ENCODE results near the gene PEX14. TPM values are rescaled to one million over a fixed set of nuclear protein-coding genes. Genes with fewer than 3 reads are reported as not detected.

The PEX14 gene
- total RNA-seq, 2 donors from 2014 or later: 19.7 to 21.5 TPM

- ATAC-seq: no peak
- intact Hi-C loops (cut with DNase I, micrococcal nuclease): no loop called here
- DNase-seq: no peak
Measured at GRCh38 chr1:10597492-10598388, 123.0 kb downstream of the PEX14 start.

- intact Hi-C loops (cut with DNase I, micrococcal nuclease): no loop called here
- DNase-seq (peak in 1 of 2 donors; percentile 21), ATAC-seq (peak; percentile 38)
Measured at GRCh38 chr1:10598389-10598702, 123.6 kb downstream of the PEX14 start.

DNA sequence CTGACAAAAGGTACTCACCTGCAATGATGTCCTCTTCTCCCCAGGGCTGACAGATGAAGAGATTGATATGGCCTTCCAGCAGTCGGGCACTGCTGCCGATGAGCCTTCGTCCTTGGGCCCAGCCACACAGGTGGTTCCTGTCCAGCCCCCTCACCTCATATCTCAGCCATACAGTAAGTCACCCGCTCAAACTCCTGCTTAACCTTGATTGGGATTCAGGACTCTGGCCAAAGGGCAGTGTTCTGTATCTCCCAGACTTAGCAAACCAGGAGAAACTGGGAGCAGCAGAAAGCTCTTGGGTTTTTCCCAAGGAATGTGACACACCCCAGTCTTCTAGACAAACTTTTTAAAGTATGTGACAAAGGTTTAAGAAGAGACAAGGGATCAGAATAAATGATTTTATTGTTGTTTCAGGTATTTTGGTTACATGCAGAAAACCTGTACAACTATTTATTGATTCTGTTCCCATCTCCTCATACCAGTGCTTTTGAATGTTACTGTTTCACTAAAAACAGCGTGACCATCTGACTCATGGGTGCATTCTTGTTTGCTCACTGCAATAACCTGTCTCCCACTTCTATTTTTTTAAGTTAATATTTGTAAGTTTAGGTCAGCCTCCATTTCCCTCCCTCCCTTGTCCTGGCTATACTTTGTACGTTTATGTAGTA, 124.6 kb downstream of the PEX14 start:
- DNase-seq: no peak
- intact Hi-C loops (cut with DNase I, micrococcal nuclease): no loop called here
- ATAC-seq: peak; percentile 59

DNA sequence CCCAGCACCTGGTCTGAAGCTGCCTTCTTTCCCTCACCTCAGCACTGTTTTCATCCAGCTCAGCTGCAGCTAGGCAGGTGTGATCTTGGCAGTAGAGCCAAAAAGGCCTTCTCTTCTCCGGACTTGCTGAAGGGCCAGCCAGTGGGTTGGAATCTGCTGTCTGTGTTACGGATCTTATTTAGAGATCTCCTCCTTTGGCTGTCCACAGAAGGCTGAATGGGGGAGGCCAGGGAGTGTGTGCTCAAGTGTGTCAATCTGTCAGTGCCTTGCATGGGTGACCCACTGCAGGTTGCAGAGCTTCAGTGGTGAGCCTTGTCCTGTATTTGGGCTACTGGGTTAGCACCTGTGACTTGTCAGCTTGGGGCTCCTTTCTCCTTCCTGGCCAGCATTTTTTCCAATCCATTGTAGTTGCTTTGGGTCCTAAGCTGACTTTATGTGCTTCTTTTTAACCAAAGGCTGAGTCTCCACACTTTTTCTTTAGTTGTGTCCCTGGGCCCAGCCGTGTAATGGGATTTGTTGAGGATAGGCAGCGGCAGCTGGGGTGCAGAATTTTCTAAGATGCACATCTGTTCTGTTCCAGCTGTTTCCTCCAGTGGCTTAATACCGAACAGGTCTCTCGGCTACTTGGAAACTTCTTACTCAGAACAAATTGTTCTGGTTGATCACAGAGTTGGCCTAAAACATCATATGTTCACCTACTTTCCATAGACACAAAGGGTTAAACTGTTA, 126.8 kb downstream of the PEX14 start:
- intact Hi-C loops (cut with DNase I, micrococcal nuclease): no loop called here
- ATAC-seq (no peak), DNase-seq (no peak)

GRCh38 chr1:10602936-10603335, 128.2 kb downstream of the PEX14 start:
- intact Hi-C loops (cut with DNase I, micrococcal nuclease): no loop called here
- DNase-seq (no peak), ATAC-seq (no peak)

DNA sequence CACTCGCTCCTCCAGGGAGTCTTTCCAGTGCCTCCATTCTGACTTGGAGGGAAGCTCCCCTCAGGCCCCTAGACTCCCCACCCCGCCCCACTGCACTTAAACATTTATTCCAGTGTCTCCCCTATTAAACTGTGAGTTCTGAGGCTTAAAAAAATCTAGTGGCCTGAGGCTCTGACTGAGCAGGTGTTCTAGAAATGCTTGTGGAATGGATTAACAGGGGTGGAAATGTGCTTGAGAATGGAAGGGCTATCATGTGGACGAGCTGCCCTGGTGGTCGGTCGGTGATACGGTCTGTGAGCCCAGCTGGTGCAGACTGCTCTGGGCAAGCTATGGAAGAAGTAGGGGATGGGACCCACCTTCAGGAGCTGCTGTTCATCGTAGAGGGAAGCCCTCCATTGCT, 130.2 kb downstream of the PEX14 start:
- DNase-seq (no peak), ATAC-seq (no peak)
- intact Hi-C loops (cut with DNase I, micrococcal nuclease): no loop called here

DNA sequence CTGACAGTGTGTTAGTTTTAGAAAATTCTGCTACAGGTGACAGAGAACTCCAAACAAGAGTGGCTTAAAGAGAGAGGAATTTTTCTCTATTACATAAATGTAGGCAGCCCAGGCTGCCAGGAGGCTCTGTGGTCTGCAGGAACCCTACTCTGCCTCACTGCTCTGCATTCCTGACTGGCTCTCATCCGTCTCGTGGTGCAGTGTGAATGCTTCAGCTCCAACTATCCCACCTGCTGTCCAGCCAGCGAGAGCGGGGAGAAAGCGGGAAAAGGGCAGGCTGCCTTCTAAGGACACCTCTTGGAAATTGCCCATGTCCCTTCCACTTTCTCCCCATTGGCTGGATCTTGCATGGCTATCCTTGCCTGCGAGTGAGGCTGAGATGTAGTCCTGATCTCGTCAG, 131.3 kb downstream of the PEX14 start:
- intact Hi-C loops (cut with DNase I, micrococcal nuclease): no loop called here
- DNase-seq: no peak
- ATAC-seq: no peak

- no peak for DNase-seq
- no peak for ATAC-seq
- intact Hi-C loops (cut with DNase I, micrococcal nuclease): no loop called here
Measured at GRCh38 chr1:10607228-10607627, 132.5 kb downstream of the PEX14 start.

DNA sequence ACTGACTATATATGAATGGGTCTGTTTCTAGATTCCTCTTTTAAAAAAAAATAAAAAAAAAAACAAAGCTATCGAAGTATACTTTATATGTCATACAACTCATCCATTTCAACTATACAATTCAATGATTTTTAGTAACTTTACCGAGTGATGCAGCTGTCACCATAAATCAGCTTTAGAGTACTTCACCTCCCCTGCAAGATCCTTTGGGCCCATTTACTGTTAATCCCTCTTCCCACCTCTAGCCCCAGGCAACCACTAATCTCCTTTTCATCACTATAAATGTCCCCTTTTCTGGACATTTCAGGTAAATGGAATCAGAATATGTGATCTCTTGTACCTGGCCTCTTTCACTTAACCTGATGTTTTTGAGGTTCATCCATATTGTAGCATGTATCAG, 133.9 kb downstream of the PEX14 start:
- DNase-seq: no peak
- no peak for ATAC-seq
- intact Hi-C loops (cut with DNase I, micrococcal nuclease): no loop called here

DNA sequence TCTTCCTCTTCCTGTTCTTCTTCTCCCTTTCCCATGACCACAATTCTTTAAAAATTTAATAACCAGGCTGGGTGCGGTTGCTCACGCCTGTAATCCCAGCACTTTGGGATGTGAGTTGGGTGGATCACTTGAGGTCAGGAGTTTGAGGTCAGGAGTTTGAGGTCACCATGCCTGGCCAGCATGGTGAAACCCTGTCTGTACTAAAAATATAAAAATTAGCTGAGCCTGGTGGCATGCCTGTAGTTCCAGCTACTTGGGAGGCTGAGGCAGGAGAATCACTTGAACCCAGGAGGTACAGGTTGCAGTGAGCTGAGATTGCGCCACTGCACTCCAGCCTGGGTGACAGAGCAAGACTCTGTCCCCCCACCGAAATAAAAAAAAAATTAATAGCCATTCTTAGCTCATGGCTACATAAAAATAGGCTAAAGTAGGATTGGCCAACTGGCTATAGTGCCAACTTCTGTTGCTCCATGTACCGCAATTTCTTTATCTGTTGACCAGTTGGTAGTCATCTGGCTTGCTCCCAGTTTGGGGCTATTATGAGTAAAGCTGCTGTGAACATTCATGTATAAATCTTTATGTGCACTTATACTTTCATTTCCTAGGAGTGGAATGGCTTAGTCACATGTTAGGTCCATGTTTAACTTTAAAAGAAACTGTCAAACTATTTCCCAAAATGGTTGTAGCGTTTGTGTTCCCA, 136.3 kb downstream of the PEX14 start:
- intact Hi-C loops (cut with DNase I, micrococcal nuclease): no loop called here
- DNase-seq (no peak), ATAC-seq (no peak)

GRCh38 chr1:10612436-10613160, 137.8 kb downstream of the PEX14 start:
- intact Hi-C loops (cut with DNase I, micrococcal nuclease): no loop called here
- no peak for DNase-seq
- ATAC-seq: no peak

DNA sequence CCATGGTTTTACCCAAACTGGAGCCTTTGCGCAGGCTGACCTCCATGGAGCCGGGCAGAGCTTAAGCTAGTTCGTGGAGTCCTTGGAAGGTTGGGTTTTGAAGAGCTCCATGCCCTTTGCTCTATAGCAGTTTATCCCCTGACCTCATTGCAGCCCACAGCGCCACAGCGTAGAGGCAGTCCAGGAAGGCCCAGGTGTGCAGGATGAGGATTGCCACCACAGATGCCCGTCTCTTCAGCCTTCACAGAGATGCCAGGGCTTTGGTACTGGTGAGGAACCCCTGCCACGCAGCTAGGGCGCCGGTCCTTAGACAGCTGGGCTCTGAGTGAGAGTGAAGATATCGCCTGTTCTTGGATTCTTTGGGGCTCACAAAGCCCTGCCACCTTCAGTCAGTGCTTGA, 138.6 kb downstream of the PEX14 start:
- intact Hi-C loops (cut with DNase I, micrococcal nuclease): no loop called here
- ATAC-seq (no peak), DNase-seq (no peak)

- intact Hi-C loops (cut with DNase I, micrococcal nuclease): no loop called here
- ATAC-seq (no peak), DNase-seq (no peak)
Measured at GRCh38 chr1:10613861-10614260, 139.1 kb downstream of the PEX14 start.

GRCh38 chr1:10614377-10615225, 139.9 kb downstream of the PEX14 start:
- intact Hi-C loops (cut with DNase I, micrococcal nuclease): no loop called here
- no peak for DNase-seq

GRCh38 chr1:10615332-10615731, 140.6 kb downstream of the PEX14 start:
- DNase-seq: no peak
- intact Hi-C loops (cut with DNase I, micrococcal nuclease): no loop called here
- ATAC-seq: no peak

More at GRCh38 chr1:10614377-10615225, 139.9 kb downstream of the PEX14 start:
- ATAC-seq: no peak

DNA sequence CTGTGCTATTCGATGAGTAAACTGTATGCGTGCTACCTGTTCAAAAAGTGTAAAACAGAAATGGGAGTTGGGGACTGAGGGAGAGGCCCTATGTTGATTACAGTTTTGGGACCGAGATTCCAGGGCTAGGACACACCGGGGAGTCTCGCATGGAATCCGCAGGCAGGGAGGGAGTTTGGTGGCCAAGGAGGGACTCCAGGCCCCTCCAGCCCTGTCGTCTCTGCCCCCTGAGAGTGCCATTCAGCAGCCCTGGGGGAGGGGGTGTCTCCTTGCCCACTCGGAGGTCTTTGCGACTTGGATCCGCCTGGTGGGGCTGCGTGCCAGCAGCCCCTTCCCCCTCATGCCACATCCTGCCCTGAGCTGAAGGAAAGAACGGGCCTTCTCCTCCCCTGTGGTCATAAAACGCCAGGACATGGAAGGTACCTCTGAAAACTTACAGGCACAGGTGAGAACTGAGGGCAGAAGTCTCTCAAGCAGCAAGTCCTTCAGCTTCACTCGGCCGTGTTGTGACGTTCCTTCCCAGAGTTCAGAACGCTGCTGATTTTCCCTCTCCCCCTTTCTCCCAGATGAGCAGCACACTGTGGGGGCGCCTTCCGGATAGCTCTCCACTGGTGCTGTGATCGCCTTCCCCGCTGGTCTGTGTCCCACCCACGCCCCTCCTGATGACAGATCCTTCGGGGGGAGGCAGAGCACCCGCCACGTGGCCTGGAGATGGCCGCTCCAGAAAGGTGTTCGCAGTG, 141.4 kb downstream of the PEX14 start:
- ATAC-seq: no peak
- DNase-seq: no peak
- intact Hi-C loops (cut with DNase I, micrococcal nuclease): no loop called here

- intact Hi-C loops (cut with DNase I, micrococcal nuclease): no loop called here
- ATAC-seq: no peak
- DNase-seq: no peak
Measured at GRCh38 chr1:10616696-10617095, 141.9 kb downstream of the PEX14 start.

All from left colon (tissue), 2 donors.